GM23338 (cell line): Measurements from ENCODE around the gene ARHGEF16. TPM values are rescaled to one million over a fixed set of nuclear protein-coding genes. Genes with fewer than 3 reads are reported as not detected.

Source experiments
- CREB1 ChIP-seq: fragments of 250-450 bp; sonication (Bioruptor Pico); IDR thresholded peaks from 2 replicates; pipeline ENCODE4 v1.5.0; 2020; ENCODE audit warnings: low read depth, mild to moderate bottlenecking, moderate library complexity
- NANOG ChIP-seq: IDR thresholded peaks from 2 replicates; pipeline ENCODE4 v1.6.1; 2016; ENCODE audit warnings: antibody characterized with exemption, borderline replicate concordance
- REST ChIP-seq: IDR thresholded peaks from one replicate; pipeline ENCODE4 v1.6.1; 2018; ENCODE audit warnings: antibody characterized with exemption; ENCODE audit not compliant: unreplicated experiment
- ZNF331 ChIP-seq: fragments of 250-450 bp; sonication (Bioruptor Pico); IDR thresholded peaks from 2 replicates; pipeline ENCODE4 v1.5.0; 2020; ENCODE audit warnings: low read depth, mild to moderate bottlenecking, moderate library complexity
- ZNF462 ChIP-seq: fragments of 250-450 bp; sonication (Bioruptor Pico); IDR thresholded peaks from 2 replicates; pipeline ENCODE4 v1.5.0; 2020; ENCODE audit warnings: mild to moderate bottlenecking, moderate library complexity
- polyA plus RNA-seq: library from polyadenylated mRNA; unstranded; fragments of >200 nt; fragmentation: Nextera tagmentation; extraction: Ambion mirVana; gene quantifications from 2 replicates; pipeline ENCODE4 v1.2.1, GENCODE V29; 2016
- total RNA-seq: library from RNA; depleted of rRNA; stranded (reverse); fragments of >200 nt; shearing (Covaris generic); gene quantifications from 2 replicates; pipeline ENCODE4 v1.2.3, GENCODE V29; 2014

ARHGEF16 gene
- total and polyA plus RNA-seq, 2 experiments from 2014 or later = 12.2 to 29.3 TPM

GRCh38 chr1:3492545-3493246, 38.2 kb downstream of the ARHGEF16 start (continued):
- TF ChIP-seq ZNF462 (CRISPR knock-in tag) (no peak), CREB1 (CRISPR knock-in tag) (no peak), ZNF331 (CRISPR knock-in tag) (no peak), REST (no peak), NANOG (no peak)
